HG02938 (cell line): ENCODE data around the gene PRKAR2A.
"Not testable (repeated sequence)": the region's sequence is repeated elsewhere in the genome, so short reads cannot be mapped to it uniquely, and the experiment has no call there.

Experiments
- ATAC-seq: cut with Tn5 transposase; IDR thresholded peaks from one replicate; pipeline ENCODE4 v1.9.1; 2021; ENCODE audit warnings: mild to moderate bottlenecking, moderate library complexity; ENCODE audit not compliant: unreplicated experiment

The PRKAR2A gene

DNA sequence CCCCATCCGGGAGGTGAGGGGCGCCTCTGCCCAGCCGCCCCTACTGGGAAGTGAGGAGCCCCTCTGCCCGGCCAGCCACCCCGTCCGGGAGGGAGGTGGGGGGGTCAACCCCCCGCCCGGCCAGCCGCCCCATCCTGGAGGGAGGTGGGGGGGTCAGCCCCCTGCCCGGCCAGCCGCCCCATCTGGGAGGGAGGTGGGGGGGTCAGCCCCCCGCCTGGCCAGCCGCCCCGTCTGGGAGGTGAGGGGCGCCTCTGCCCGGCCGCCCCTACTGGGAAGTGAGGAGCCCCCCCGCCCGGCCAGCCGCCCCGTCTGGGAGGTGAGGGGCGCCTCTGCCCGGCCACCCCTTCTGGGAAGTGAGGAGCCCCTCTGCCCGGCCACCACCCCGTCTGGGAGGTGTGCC lies 113.1 kb downstream of the PRKAR2A start:
- not testable (repeated sequence) for ATAC-seq

DNA sequence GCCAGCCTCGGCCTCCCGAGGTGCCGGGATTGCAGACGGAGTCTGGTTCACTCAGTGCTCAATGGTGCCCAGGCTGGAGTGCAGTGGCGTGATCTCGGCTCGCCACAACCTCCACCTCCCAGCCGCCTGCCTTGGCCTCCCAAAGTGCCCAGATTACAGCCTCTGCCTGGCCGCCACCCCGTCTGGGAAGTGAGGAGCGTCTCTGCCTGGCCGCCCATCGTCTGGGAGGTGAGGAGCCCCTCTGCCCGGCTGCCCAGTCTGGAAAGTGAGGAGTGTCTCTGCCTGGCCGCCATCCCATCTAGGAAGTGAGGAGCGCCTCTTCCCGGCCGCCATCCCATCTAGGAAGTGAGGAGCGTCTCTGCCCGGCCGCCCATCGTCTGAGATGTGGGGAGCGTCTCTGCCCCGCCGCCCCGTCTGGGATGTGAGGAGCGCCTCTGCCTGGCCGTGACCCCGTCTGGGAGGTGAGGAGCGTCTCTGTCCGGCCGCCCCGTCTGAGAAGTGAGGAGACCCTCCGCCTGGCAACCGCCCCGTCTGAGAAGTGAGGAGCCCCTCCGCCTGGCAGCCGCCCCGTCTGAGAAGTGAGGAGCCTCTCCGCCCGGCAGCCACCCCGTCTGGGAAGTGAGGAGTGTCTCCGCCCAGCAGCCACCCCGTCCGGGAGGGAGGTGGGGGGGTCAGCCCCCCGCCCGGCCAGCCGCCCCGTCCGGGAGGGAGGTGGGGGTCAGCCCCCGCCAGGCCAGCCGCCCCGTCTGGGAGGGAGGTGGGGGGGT lies 113.7 kb downstream of the PRKAR2A start:
- ATAC-seq: not testable (repeated sequence)

DNA sequence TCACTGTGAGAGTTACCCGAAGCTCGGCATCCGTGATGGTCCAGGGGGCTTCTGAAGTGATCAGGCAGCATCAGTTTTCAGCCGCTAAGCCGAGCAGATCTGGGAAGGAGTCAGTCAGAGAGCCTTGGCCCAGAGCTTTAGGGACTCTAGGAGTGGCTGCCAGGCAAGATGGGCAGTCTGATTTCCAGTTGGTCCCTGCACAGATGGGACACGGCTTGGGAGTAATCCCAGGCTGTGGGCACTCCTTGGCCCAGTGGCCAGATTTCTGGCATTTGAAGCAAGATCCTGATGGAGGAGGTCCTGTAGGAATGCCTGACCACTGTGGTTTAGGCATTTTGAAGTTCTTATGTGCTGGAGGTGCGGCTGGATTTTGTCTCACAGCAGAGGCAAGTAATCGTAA lies 120.2 kb downstream of the PRKAR2A start:
- no peak for ATAC-seq

DNA sequence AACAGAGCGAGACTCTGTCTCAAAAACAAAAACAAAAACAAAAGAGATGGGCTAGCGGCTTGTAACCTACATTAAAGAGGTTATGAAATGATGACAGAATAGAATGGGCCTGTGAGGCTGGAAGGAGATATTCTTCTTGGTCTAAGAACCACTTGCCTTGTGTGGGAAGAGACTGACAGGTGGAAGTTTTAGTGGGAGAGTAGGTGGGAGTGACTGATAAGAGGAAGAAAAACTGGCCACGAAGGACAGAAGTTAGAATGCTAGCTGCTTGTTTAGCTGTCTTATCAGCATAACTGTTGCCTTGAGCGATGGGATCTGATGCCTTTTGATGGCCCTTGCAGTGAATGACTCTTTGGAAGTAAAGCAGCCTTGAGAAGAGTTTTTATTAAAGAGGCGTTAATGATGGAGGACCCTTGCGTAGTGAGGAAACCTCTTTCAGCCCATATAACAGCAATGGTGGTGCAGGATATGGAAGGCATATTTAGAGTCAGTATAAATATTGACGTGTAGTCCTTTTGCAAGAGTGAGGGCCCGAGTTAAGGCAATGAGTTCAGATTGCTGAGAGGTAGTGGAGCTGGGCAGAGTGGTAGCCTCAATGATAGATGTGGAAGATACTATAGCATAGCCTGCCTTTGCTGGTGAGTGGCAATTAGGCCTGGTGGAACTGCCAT lies 122.4 kb downstream of the PRKAR2A start:
- ATAC-seq: not testable (repeated sequence)

DNA sequence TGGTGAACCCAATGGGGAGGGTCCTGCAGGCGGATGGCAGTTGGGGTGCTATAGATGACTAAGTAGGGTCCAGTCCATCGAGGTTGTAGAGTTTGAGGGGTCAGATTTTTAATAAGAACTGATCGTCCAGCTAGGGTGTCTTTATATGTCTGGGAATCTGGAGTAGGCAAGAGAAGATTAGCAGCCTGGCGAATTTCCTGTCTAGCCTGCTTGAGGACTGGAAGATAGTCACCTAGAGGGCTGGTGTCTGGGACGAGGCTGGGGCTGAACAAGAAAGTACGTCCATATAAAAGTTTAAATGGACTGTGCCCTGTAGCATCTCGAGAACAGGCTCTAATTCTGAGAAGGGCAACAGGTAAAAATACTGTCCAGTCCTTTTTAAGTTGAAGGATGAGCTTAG lies 123.9 kb downstream of the PRKAR2A start:
- no peak for ATAC-seq

DNA sequence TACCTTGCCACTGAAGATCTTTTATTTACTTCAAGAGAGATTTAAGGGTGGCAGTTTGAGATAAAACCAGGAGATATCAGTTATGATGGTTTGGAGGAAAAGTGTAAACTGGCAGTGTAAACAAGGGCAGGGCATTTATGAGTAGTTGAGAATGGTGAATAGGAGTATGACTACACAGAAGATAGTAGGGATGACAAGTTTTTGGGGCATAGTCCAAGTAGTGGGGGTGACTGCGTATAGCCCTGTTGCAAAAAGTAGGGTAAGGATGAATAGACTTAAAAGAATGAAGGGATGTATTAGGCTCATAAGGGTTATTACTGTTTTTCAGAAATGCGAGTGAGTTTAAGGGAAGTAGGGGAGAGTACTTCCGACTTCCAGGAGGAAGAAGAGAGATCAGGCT lies 124.4 kb downstream of the PRKAR2A start:
- ATAC-seq: not testable (repeated sequence)

DNA sequence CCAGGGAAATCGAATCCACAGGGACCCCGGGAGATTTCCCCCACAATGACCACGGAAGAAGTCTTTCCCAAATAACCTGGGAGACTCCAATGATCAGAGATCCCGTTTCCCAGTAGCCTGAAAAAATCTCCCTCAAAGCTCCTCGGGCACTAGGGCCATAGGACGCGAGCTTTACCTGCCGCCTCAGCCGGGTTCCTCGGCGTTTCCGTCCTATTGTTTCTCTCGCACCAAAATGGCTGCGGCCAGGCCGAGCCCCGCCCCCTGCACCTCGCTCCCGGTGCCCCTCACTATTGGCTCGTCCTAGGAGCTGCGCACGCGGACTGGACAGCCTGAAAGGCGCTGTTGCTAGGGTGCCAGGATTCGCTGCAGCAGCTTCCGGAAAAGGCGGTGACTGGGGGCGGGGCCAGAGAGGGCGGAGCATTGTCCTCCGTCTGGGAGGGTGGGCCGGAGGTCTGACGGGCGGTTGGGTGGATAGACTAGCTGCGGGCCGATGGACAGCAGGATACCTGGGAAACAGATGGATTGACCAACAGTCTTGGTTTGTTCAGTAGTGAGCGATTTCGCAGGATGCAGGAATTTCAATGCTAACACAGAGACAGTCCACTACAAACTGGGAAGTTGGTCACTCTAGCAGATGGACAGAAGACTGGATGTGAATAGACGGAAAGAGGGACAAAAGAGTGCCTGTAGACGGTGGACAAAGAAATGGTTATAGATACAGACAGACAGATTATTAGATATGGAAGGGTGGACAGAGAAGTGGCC lies 130.5 kb downstream of the PRKAR2A start, which contains the start of gene IP6K2:
Gene IP6K2, minus strand, starts transcription at position 240 of the 765 bp plus-strand sequence. CDS start 21,930 bp downstream, outside the sequence.
- peak; percentile 92 for ATAC-seq

DNA sequence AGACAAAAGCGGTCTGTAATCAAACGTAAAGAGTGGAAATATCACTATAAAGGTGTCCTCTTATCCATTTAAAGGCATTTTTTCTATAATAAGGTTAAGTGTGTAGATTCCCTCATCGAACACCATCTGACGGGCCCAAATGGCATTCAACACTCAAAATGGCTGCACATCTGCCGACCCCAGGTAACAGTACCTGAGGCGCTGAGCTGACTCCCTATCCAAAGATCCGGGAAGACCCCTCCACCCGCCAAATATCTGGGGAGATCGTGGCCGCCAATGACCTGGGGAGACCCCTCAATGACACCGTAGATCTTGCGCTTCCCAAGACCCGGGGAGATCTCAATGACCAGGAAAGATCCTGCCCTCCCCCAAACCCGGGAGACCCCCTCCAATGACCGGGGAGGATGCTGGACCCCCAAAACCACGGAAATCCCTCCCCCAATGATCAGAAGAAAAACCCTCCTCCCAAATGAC lies 131.1 kb downstream of the PRKAR2A start:
- ATAC-seq: no peak

DNA sequence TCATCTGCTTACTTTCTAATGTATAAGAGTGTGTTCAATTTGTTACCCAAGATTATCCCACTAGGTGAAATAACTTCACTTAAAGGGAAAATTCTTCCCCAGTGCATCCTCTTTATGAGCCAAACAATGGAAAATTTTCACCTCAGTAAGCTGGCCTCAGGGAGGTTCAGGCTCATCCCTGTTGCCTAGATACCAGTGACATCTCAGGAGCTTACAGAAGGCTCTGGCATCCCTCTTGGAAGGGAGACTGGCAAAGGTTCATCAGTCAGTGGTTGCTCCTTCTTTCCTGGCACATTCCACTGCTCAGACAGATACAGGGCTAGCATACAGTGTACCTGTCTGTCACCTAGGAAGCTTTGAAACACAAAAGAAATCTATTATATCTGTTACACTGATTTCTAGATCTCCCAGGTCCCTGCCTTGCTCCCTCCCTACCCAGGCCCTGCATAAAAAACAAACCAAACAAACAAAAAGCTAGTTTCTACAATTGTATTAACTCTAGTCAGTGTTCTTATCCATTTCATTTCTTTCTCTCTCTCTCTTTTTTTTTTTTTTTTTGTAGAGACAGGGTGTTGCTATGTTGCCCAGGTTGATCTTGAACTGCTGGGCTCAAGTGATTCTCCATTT lies 132.4 kb downstream of the PRKAR2A start:
- no peak for ATAC-seq

DNA sequence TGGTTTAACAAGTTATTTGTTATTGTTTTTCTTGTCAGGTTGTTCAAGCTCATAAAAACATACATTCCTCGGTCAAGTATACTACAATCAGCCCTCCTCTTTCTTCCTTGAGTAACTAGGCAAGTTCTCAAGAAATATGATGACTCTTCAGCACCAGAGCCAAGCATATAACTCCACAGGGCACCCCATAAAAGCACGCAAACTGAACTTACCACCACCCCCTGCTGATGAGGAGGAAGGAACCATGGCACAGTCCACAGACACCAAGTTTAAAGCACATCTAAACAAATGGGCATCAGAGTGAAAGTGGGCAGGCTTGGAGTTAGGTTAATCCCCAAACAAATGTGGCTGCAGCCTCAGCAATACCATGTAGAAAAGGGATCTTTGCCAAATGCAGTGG lies 135.9 kb downstream of the PRKAR2A start:
- ATAC-seq: no peak

DNA sequence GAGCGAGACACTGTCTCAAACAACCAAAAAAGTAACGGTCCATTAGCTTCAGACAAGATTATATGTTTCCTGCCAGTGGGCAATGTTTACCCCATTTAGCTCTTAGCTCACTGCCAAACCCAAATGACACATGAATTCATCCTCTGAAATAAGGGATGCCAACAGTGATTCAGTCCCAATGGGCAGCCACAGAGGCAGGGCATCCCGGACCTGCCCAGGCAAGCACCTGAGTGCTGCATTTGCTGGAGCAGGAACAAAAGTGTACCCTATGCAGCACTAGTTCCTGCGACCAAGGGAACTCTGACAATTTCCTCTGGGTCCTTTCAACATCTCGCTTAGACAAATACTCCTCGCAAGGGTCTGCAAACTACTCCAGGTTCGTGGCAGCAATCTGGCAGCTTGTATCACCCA lies 138.6 kb downstream of the PRKAR2A start:
- no peak for ATAC-seq

DNA sequence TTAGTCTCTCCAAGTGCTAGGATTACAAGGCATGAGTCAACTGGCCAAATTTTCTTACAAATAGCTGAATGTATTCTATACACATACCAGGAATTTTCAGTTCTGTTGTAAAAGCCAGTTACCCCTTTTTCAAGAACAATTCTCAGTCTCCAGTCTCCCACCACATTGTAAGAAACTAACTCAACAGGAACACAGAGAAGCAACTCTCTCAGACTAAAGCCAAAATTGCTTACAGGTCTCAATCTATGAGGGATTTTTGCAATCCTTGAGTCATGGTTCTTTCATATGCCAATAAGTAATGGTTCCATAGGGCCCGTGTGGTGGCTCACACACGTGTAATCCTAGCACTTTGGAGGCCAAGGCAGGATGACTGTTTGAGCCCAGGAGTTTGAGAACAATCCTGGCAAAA lies 139.2 kb downstream of the PRKAR2A start:
- no peak for ATAC-seq

DNA sequence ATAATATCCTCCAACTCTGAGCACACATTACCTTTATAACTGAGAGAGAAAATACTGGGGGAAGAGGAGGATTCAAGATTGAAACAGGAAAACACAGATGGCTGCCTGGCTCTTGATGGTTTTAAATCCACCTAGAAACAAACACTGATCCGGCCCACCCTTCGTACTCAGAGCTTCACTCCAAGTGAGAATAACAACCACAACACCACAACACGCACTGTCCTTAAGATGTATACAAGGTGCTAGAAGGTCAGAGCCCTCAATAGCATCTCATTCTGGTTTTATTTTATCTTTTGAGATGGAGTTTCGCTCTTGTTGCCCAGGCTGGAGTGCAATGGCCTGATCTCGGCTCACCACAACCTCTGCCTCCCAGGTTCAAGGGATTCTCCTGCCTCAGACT lies 140.5 kb downstream of the PRKAR2A start:
- ATAC-seq: no peak

DNA sequence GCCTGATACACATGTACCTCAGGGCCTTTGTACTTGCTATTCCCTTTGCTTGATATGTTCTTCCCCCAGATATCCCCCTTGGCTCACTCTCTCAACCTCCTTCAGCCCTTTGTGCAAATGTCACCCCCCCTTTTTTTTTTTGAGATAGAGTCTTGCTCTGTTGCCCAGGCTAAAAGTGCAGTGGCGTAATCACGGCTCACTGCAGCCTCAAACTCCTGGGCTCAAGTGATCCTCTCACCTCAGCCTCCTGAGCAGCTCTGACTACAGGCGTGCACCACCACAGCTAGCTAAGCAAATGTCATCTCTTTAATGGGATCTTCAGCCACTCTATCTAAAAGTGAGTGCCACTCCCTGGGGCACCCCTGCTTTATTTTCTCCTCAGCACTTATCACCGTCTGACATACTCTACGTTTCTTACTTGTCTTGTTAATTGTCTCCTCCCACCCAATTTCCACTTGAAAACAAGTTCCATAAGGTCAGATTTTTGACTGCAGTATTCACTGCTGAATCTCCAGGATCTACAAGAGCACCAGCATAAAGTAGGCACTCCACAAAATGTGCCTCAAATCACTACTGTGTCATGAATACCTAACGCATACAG lies 145.3 kb downstream of the PRKAR2A start:
- ATAC-seq: no peak

DNA sequence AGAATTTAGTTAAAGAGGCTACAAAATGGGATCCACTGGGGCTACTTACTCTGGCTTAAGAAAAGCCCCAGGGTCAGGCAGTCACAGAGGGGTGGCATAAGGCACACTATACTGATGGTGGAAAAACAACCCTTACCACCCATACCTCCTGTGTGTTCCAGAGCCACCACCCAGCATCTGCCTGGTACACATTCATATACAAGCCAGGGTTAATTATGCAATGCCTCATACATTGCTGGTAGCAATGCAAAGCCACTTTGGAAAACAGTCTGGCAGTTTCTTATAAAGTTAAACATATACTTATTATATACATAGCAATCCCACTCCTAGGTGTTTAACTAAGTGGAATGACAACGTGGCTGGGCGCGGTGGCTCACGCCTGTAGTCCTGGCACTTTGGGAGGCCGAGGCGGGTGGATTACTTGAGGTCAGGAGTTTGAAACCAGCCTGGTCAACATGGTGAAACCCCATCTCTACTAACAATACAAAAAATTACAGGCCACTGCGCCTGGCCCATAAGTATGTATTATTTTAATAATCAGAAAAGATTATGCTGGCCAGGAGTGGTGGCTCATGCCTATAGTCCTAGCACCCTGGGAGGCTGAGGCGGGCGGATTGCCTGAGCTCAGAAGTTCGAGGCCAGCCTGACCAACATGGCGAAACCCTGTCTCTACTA lies 146.8 kb downstream of the PRKAR2A start:
- no peak for ATAC-seq

DNA sequence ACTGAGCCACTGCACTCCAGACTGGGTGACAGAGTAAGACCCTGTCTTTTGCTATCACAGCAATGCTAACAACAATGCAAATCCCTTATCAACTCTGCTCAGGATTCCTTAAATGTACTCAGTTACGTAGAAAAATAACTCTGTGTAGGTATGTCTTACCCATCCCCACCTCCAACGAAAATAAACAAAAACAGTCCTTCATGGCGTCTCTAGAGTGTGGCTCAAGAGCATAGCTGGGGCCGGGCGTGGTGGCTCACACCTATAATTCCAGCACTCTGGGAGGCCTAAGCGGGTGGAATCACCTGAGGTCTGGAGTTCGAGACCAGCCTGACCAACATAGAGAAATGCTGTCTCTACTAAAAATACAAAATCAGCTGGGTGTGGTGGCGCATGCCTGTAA lies 148.8 kb downstream of the PRKAR2A start:
- ATAC-seq: no peak

DNA sequence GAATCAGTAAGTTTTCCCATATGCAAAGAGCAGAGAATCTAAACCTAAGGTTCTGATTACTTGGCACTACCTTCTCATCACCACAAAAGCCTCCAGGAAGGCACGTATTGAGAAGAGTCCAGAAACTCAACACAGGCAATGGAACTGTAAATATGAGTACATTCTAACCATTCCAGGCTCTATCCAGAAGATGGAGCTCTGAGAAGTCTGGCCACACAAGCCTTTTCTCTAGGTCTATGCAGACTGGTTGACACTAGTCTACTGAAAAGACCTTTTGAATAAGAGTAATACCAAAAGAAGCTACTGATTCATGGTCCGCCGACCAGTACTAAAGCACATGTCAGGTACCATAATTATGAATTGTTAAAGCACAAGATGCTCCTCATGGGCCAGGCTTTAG lies 149.7 kb downstream of the PRKAR2A start:
- no peak for ATAC-seq

DNA sequence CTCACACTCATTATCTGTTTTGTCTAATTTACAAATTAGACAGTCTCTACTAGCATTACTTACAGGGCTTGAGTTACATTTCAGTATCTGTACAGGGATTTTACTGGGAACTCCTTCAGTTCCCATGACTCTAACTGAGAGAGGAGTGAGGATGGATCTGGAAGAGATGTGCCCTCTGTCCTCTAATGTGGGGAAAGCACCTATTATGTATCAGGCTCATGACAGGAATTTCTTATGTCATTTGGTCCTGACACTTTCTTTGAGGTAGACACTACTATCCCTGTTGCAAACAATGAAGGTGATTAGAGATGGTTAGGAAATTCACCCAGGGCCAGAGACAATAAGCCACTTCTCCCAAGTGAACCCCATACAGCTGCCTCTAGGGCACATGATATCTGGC lies 151.1 kb downstream of the PRKAR2A start:
- ATAC-seq: no peak
